ENCODE data around the gene CFAP410. TPM values are rescaled to one million over a fixed set of nuclear protein-coding genes. Genes with fewer than 3 reads are reported as not detected.
"Not testable (repeated sequence)": the region's sequence is repeated elsewhere in the genome, so short reads cannot be mapped to it uniquely, and the experiment has no call there.

The CFAP410 gene
- total RNA-seq, 4 donors from 2014 or later = 18.5 to 35.3 (median 23.6) TPM

DNA sequence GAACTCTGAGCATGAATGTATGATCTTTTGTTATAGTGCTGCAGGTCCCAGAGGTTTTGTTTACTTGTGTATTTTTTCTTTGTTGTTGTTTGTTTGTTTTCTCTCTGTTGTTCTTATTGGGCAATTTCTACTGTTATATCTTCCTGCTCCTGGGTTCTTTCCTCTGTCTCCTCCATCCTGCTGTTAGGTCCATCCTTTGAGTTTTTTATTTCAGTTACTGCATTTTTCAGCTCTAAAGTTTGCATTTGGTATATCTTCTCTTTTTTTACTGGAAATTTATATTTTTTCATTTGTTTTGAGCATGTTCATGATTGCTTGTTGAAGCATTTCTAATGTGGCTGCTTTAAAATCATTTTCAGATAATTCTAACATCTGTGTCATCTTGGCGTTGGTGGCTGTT lies 24.1 kb upstream of the CFAP410 start:
- TF ChIP-seq, protein P1, sequence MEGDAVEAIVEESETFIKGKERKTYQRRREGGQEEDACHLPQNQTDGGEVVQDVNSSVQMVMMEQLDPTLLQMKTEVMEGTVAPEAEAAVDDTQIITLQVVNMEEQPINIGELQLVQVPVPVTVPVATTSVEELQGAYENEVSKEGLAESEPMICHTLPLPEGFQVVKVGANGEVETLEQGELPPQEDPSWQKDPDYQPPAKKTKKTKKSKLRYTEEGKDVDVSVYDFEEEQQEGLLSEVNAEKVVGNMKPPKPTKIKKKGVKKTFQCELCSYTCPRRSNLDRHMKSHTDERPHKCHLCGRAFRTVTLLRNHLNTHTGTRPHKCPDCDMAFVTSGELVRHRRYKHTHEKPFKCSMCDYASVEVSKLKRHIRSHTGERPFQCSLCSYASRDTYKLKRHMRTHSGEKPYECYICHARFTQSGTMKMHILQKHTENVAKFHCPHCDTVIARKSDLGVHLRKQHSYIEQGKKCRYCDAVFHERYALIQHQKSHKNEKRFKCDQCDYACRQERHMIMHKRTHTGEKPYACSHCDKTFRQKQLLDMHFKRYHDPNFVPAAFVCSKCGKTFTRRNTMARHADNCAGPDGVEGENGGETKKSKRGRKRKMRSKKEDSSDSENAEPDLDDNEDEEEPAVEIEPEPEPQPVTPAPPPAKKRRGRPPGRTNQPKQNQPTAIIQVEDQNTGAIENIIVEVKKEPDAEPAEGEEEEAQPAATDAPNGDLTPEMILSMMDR (IDR thresholded peaks at IDR 0.05) = no peak
- DNase-seq (ENCODE audit: low spot score) (no peak), ATAC-seq (ENCODE audit: low FRiP score) (no peak)

DNA sequence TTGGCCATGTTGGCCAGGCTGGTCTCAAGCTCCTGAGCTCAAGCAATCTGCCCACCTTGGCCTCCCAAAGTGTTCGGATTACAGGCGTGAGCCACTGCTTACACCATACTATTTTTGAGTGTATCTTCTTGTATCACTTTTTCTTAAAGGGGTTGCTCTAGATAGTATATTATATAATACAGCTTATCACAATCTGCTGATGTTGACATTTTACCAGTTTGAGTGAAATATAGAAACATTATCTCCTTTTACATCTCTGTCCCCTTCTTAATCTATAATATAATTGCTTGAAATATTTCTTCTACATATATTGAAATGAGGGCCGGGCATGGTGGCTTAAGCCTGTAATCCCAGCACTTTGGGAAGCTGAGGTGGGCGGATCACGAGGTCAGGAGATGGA lies 22.7 kb upstream of the CFAP410 start:
- ATAC-seq (ENCODE audit: low FRiP score); DNase-seq (ENCODE audit: low spot score): not testable (repeated sequence)

DNA sequence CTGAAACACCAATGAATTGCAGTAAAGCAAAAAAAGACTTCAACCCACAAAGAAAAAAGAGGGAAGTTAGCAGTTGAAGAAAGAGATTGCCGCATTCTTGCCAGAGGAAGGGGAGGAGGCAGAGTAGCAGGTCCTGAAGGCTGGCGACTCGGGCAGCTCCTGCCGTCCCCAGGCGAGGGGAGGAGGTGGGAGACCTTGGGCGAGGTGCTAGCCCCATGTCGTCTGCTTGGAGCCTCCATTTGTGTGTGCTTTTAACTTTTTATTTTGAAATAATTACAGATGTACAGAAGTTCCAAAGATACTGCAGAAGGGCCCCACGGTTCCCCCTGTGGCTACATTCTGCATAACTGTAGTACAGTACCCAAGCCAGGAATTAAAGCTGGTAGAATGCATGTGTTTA lies 21.0 kb upstream of the CFAP410 start:
- ATAC-seq (ENCODE audit: low FRiP score) = no peak

DNA sequence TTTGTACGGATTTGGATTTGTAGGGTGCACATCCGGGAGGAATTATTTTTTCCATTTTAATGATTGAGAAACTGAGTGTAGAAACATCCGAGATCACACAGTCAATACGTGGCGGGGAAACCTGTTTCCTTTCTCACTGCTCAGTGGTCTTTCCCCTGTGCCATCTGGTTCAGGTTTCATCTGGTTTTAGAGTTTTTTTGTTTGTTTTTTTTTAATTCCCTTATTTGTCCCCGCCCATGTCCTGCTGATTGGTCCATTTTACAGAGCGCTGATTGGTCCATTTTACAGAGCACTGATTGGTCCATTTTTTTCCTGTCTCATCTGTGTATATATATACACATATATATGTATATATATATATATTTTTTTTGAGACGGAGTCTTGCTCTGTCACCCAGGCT lies 20.2 kb upstream of the CFAP410 start:
- TF ChIP-seq, protein P1 (IDR thresholded peaks at IDR 0.05) = no peak
- ATAC-seq (ENCODE audit: low FRiP score) = no peak
- DNase-seq (ENCODE audit: low spot score) = no peak

More for the DNA sequence above, 21.0 kb upstream of the CFAP410 start:
- TF ChIP-seq, protein P1 (IDR thresholded peaks at IDR 0.05) = no peak
- no peak for DNase-seq (ENCODE audit: low spot score)

DNA sequence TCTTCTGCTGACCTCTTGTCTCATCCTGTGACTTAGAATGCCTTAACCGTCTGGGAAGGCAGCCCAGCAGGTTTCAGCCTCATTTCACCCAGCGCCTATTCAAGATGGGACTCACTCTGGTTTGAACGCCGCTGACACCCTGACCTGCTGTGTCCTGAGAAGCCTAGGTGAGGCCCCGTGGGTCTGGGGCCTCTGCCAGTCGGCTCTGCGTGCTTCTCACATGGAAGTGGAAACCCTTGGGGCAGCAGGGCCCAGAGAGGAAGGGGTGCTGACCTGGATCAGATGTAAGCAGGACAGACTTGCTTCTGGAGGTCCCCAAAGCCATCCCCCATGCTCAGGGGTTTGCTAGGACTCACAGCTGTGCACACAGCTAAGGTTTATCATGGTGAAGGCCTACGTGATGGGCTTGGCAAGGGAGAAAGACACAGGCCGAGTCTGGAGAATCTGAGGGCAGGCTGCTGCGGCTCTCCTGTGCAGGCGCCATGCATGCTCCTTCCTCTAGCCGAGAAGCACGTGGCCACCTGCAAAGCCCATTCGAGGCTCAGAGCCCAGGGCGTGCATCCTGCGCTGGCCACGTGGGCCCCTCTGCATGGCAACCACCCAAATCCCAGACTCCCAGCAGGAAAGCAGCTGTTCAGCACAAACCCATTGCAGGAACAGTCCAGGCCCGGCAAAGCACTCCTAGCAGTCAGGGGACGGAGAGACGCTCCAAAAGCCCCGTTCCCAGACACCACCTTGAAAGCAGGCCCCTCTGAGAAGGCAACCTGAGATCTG lies 18.1 kb upstream of the CFAP410 start:
- DNase-seq (ENCODE audit: low spot score) = no peak

DNA sequence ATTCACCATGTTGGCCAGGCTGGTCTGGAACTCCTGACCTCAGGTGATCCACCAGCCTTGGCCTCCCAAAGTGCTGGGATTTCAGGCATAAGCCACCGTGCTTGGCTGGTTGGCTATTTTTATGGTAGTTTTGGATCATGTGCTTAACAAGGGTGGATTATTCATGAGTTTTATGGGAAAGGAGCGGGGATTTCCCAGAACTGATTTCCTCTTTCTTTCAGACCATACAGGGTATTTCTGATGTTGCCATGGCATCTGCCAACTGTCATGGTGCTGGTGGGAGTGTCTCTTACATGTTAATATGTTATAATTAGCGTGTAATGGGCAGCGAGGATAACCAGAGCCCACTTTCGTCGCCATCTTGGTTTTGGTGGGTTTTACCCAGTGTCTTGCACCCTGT lies 17.4 kb upstream of the CFAP410 start:
- DNase-seq (ENCODE audit: low spot score) (no peak), ATAC-seq (ENCODE audit: low FRiP score) (no peak)
- TF ChIP-seq, protein P1 (IDR thresholded peaks at IDR 0.05) = no peak

More for the DNA sequence above, 18.1 kb upstream of the CFAP410 start:
- TF ChIP-seq, protein P1 (IDR thresholded peaks at IDR 0.05) = no peak
- no peak for ATAC-seq (ENCODE audit: low FRiP score)

DNA sequence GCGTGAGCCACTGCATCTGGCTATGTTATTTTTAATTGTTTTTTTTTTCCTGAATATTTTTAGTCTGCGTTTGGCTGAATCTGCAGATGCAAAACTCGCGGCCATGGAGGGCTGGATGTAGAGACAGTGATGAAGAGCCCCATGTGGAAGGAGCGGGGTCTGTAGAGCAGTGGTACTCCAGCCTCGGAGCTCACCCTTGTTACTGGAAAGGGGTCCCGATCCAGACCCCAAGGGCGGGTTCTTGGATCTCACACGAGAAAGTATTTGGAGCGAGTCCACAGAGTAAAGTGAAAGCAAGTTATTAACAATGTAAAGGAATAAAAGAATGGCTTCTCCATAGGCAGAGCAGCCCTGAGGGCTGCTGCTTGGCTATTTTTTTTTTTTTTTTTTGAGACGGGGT lies 17.0 kb upstream of the CFAP410 start:
- no peak for DNase-seq (ENCODE audit: low spot score)
- TF ChIP-seq, protein P1 (IDR thresholded peaks at IDR 0.05) = no peak
- ATAC-seq (ENCODE audit: low FRiP score) = no peak

Measured in omental fat pad (tissue), 4 donors.